ENCODE data around the gene THG1L. TPM values are rescaled to one million over a fixed set of nuclear protein-coding genes. Genes with fewer than 3 reads are reported as not detected.

The THG1L gene
- polyA plus RNA-seq, 3 donors from 2014 or later: 1.4 to 3.8 (median 3.6) TPM

GRCh38 chr5:157750320-157750719 lies 19.1 kb downstream of the THG1L start:
- peaks cover 3 to 4% of the 10 kb centered on the region in 2 donors for H3K4me1 Mint-ChIP-seq
- no peaks in the 10 kb centered on the region for H3K27me3 Mint-ChIP-seq (ENCODE audit: low read depth in 3 of 3)
- DNase-seq: no peak
- H3K9me3 Mint-ChIP-seq: no peaks in the 10 kb centered on the region
- no peak overlapping the region for H3K4me3 Mint-ChIP-seq
- no peak overlapping the region for H3K27ac Mint-ChIP-seq
- H3K36me3 Mint-ChIP-seq: peaks cover 4 to 18% (median 5%) of the 10 kb centered on the region in 3 donors

- peaks cover 26 to 43% (median 28%) of the 10 kb centered on the region in 3 donors for H3K36me3 Mint-ChIP-seq
Observed at GRCh38 chr5:157756122-157756521, 24.9 kb downstream of the THG1L start.

GRCh38 chr5:157758706-157759105 lies 27.5 kb downstream of the THG1L start:
- DNase-seq: no peak
- Mint-ChIP-seq H3K9me3 (no peaks in the 10 kb centered on the region), H3K4me3 (no peak overlapping the region), H3K4me1 (no peaks in the 10 kb centered on the region), H3K36me3 (peaks cover 22 to 36% (median 28%) of the 10 kb centered on the region in 3 donors), H3K27me3 (ENCODE audit: low read depth in 3 of 3) (no peaks in the 10 kb centered on the region), H3K27ac (no peak overlapping the region)

More at GRCh38 chr5:157756122-157756521, 24.9 kb downstream of the THG1L start:
- Mint-ChIP-seq H3K9me3 (no peaks in the 10 kb centered on the region), H3K27me3 (ENCODE audit: low read depth in 3 of 3) (no peaks in the 10 kb centered on the region), H3K4me1 (no peaks in the 10 kb centered on the region), H3K4me3 (no peak overlapping the region), H3K27ac (no peak overlapping the region)
- DNase-seq: no peak

- peaks cover under 1 to 2% (median 2%) of the 10 kb centered on the region in 3 donors for H3K27me3 Mint-ChIP-seq (ENCODE audit: low read depth in 3 of 3)
- H3K9me3 Mint-ChIP-seq: no peaks in the 10 kb centered on the region
- no peak overlapping the region for H3K27ac Mint-ChIP-seq
- H3K4me1 Mint-ChIP-seq: no peaks in the 10 kb centered on the region
- H3K4me3 Mint-ChIP-seq: no peak overlapping the region
- peaks cover 10 to 16% (median 12%) of the 10 kb centered on the region in 3 donors for H3K36me3 Mint-ChIP-seq
- peak; percentile 26 to 39 (median 35) for DNase-seq
Observed at GRCh38 chr5:157761690-157762621, 30.7 kb downstream of the THG1L start.

DNA sequence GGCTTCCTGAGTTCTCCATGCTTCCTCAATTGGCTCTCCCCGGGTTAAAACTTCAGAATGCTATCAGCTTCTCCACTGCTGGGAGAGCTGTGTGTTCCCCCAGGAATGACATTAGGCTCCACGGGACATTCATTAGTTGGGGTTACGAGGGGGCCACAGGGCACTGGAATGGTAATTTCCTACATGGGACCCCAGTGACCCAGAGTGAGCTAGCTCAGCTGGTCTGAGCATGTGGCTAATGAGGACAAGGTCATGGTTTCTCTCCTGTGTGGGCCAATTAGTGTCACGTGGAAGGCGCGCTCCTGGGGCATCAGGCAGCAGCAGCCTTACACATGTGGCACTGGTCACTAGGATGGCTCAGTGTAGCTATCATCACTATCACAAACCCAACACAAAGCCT lies 33.3 kb downstream of the THG1L start:
- no peaks in the 10 kb centered on the region for H3K9me3 Mint-ChIP-seq
- no peaks in the 10 kb centered on the region for H3K4me1 Mint-ChIP-seq
- DNase-seq: no peak
- no peak overlapping the region for H3K4me3 Mint-ChIP-seq
- H3K27me3 Mint-ChIP-seq (ENCODE audit: low read depth in 3 of 3): peaks cover 2 to 3% (median 2%) of the 10 kb centered on the region in 3 donors
- no peak overlapping the region for H3K27ac Mint-ChIP-seq
- H3K36me3 Mint-ChIP-seq: peaks cover 0 to 8% (median 6%) of the 10 kb centered on the region in 3 donors

DNA sequence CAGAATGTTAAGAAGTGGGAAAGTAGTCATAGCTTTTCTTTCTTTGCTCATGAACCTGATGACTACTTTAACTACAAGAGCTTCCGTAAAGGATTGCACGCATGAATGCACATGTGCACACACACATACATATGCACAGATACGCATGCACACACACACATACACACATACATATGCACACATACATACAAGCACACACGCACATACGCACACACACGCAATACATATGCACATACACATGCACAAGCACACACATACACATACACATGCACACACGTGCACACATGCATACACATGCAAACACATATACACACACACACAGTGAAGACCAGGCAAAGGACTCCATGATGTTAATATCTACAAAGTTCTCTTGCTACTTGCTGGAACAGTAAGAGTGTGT lies 35.2 kb downstream of the THG1L start:
- DNase-seq: no peak
- no peak overlapping the region for H3K27ac Mint-ChIP-seq
- H3K36me3 Mint-ChIP-seq: peaks cover 0 to 1% (median 0%) of the 10 kb centered on the region in 3 donors
- no peaks in the 10 kb centered on the region for H3K9me3 Mint-ChIP-seq
- H3K4me3 Mint-ChIP-seq: no peak overlapping the region
- H3K4me1 Mint-ChIP-seq: no peaks in the 10 kb centered on the region
- H3K27me3 Mint-ChIP-seq (ENCODE audit: low read depth in 3 of 3): peaks cover 2 to 6% (median 3%) of the 10 kb centered on the region in 3 donors

DNA sequence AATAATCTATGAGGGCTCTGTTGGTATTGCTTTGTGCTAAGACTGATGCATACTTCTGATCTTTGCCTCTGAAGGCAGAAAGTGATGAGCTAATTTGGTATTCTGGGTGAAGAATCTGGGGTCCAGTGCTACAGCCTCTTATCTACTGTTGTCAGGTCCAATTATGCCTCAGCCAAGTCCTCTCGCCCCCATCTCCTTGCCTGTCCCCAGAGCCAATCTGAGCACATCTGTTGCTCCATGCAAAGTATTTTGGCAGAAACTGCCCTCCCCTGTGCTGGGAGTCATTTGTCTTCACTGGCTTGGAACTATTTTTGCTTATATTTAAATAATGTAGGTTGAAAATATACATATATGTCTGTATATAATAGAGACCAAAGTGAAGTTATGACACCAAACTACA lies 35.7 kb downstream of the THG1L start:
- H3K9me3 Mint-ChIP-seq: no peaks in the 10 kb centered on the region
- H3K27me3 Mint-ChIP-seq (ENCODE audit: low read depth in 3 of 3): peaks cover 2 to 6% (median 3%) of the 10 kb centered on the region in 3 donors
- H3K36me3 Mint-ChIP-seq: no peaks in the 10 kb centered on the region
- no peak for DNase-seq
- no peak overlapping the region for H3K27ac Mint-ChIP-seq
- H3K4me1 Mint-ChIP-seq: no peaks in the 10 kb centered on the region
- H3K4me3 Mint-ChIP-seq: no peak overlapping the region

GRCh38 chr5:157767689-157768088 lies 36.5 kb downstream of the THG1L start:
- Mint-ChIP-seq H3K36me3 (no peaks in the 10 kb centered on the region), H3K4me3 (no peak overlapping the region), H3K27ac (no peak overlapping the region), H3K4me1 (no peaks in the 10 kb centered on the region), H3K27me3 (ENCODE audit: low read depth in 3 of 3) (peaks cover 2 to 6% (median 3%) of the 10 kb centered on the region in 3 donors), H3K9me3 (no peaks in the 10 kb centered on the region)
- no peak for DNase-seq

- Mint-ChIP-seq H3K27me3 (ENCODE audit: low read depth in 3 of 3) (peaks cover under 1 to 11% (median 3%) of the 10 kb centered on the region in 3 donors), H3K4me3 (no peak overlapping the region), H3K9me3 (no peaks in the 10 kb centered on the region), H3K36me3 (no peaks in the 10 kb centered on the region), H3K4me1 (no peaks in the 10 kb centered on the region), H3K27ac (no peak overlapping the region)
- no peak for DNase-seq
Observed at GRCh38 chr5:157770665-157771064, 39.4 kb downstream of the THG1L start.

DNA sequence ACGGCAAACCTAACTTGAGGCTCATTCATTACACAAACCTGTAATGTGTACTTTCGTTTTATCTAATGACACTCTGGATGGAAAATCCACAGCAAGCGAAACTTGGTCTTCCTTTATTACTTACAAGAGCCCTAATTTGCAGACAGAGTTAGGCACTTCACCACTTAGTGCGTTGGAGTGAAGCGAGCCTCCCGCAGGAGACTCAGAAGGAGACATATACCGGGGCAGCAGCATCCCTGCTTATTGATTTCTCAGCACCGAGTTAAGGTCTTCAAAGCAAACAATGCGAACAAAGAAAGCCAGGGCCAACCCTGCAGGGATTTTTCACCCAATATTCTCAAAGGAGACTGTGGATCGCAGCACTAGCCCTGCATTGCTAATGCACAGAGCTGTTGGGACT lies 40.9 kb downstream of the THG1L start:
- Mint-ChIP-seq H3K9me3 (no peaks in the 10 kb centered on the region), H3K27ac (no peak overlapping the region), H3K4me3 (no peak overlapping the region), H3K27me3 (ENCODE audit: low read depth in 3 of 3) (peaks cover 0 to 9% (median 2%) of the 10 kb centered on the region in 3 donors), H3K36me3 (no peaks in the 10 kb centered on the region), H3K4me1 (no peaks in the 10 kb centered on the region)
- no peak for DNase-seq

- Mint-ChIP-seq H3K9me3 (no peaks in the 10 kb centered on the region), H3K36me3 (peaks cover 0 to 3% (median 0%) of the 10 kb centered on the region in 3 donors), H3K27ac (no peak overlapping the region), H3K4me1 (no peaks in the 10 kb centered on the region), H3K27me3 (ENCODE audit: low read depth in 3 of 3) (peaks cover 0 to 4% (median 2%) of the 10 kb centered on the region in 3 donors), H3K4me3 (no peak overlapping the region)
- no peak for DNase-seq
Observed at GRCh38 chr5:157778121-157778805, 47.0 kb downstream of the THG1L start.

DNA sequence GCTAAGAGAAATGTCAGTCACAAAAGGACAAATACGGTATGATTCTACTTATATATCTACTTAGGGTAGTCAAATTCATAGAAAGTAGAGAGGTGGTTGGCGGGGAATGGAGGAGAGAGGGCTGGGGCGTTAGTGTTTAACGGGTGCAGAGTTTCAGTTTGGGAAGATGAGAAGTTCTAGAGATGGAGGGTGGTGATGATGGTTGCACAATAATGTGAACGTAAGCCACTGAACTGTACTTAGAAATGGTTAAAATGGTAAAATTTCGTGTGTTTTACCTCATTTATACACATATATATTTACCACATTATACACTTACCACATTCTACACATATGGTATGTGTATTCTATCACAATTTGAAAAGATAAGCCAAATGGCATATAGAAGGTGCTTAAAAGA lies 48.0 kb downstream of the THG1L start:
- DNase-seq: no peak
- Mint-ChIP-seq H3K27ac (peak overlapping the region in 1 of 6 donors; percentile 35), H3K4me1 (no peaks in the 10 kb centered on the region), H3K4me3 (no peak overlapping the region), H3K9me3 (no peaks in the 10 kb centered on the region), H3K36me3 (peaks cover 0 to 5% (median 0%) of the 10 kb centered on the region in 3 donors), H3K27me3 (ENCODE audit: low read depth in 3 of 3) (peaks cover 0 to 2% (median 0%) of the 10 kb centered on the region in 3 donors)

- Mint-ChIP-seq H3K27me3 (ENCODE audit: low read depth in 3 of 3) (no peaks in the 10 kb centered on the region), H3K27ac (no peak overlapping the region), H3K4me1 (no peaks in the 10 kb centered on the region), H3K4me3 (no peak overlapping the region), H3K9me3 (no peaks in the 10 kb centered on the region), H3K36me3 (peaks cover 8 to 45% (median 14%) of the 10 kb centered on the region in 3 donors)
- DNase-seq: no peak
Observed at GRCh38 chr5:157785801-157786200, 54.6 kb downstream of the THG1L start.
